Inflammatory macrophage (primary cell): ENCODE measurements around the gene LMO7.
"Not testable (repeated sequence)": the region's sequence is repeated elsewhere in the genome, so short reads cannot be mapped to it uniquely, and the experiment has no call there.

ENCODE experiments used
- DNase-seq, 2 donors: peaks; one replicate each; pipeline ENCODE4 v3.0.0-alpha.2; 2020 to 2022

Gene LMO7

DNA sequence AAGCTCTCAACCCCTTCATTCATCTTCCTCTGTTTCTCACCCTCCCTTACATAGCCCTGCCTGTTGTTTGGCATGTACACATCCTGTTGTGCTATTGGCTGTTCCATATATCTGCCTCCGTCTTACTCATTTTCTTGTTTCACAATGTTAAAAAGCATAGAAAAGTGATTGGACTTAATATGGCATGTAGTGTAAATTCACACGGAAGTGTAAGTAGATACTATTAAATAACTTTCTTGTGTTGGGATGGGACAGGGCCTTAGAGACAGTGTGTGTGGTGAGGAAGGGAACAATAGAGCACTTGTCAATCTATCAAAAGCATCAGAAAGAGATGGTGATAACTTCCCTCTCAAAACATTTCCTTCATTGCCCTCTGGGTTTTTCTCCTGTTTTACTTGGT, 12.3 kb downstream of the LMO7 start:
- no peak for DNase-seq

DNA sequence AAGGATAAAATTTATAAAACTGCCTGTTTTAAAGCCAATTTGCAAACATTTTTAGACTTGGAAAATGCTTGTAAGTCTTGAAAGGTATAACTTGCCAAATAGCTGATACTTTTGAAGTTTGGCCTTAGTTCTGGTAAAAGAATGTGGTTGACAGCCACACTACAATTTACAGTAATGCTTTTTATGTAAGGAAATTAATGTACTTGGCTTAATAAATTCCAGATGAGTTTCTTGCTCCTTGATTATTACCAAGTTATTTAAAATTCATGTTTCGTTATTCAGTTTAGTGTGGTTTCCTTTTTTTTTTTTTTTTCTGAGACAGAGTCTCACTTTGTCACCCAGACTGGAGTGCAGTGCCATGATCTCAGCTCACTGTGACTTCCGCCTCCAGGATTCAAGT, 14.9 kb downstream of the LMO7 start:
- no peak for DNase-seq

DNA sequence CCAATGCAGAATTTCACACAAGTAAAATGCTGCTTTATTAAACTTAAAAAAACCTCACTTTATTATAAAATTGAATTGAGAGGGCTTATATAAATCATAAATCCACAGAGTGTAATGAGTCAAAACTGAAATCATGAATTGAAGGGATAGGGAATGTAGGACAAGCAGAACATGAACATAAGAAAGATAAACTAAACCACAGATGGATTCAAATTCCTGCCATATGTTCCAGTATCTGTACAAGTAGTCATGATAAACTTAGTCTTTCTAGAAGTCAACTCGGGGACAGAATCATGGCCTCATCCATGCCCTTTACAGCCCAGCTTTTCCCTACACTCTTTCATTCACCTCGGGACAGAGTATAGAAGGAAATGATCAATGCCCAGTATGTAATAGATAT, 16.6 kb downstream of the LMO7 start:
- no peak for DNase-seq

DNA sequence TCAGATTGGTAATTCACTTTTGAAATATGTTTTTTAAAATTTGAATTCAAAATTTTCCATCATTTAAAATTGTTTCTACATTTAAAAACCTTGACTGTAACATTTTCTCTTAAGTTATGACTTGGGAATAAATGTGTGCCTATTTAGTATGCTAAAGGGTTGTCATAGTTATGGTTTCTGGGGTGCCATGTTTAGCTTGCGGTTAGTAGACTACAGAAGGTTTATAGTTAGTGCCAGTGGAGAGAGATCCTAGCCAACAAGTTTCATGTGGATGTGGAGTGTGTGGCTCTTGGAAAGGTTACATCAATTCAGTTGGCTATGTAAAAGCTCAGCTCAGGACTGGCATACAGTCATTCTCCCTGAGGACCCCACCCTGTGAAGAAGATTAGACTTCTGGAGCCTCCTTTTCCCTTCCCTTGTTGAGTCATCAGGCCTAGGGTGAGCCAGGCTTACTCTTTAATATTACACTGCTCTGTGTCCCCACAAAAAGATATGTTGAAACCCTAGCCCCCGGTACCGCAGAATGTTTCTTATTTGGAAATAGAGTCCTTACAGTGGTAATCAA, 20.4 kb downstream of the LMO7 start:
- DNase-seq: no peak

DNA sequence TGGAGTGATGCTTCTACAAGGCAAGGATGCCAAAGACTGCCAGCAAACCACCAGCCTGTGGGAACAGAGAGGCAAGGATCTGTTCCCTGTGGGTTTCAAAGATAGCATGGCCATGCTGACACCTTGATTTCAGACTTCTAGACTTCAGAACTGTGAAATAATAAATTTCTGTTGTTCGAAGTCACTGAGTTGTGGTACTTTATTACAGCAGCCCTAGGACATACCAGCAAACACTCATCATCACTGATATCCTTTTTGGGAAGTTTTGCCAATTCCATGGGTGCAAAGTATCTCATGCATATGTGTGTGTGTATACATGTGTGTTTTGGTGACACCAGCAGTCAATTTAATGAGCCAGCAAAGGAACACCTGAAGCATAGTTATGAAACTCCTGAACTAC, 21.0 kb downstream of the LMO7 start:
- DNase-seq: no peak

DNA sequence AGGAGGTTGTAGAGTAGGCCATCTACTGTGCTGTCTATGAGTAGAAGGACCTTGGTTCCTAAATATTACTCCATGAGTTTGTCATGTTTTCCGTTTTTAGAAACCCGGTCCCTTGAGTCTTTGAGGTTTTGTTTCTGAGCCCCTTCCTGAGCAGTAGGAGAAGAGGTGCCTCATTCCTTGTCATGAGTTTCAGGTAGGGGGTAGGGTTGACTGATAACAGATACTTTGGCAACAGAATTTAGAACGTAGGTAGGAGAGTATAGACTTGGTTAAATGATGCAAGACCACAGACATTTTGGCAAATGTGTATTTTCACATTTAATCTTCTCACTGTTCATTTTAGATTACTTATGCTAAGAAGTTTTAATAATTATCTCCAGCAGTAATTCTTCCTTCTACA, 24.6 kb downstream of the LMO7 start:
- no peak for DNase-seq

DNA sequence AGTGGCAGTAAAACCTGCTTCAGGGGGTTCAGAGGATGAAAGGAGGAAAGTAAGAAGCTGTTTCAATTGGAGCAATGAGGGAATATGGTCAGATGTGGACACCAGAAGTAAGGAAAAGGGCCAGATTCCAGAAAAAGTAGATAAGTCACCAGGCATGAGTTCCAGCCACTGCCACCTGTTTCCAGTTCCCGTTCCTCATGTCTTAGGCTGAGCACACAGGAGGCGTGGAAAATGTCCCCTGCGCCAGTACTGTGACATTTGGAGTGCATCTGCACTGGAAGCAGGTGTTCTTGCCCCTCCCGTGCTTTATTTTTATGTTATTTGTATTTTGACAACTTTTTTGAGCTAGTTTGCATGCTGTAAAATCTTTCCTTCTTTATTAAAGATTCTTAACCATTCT, 25.3 kb downstream of the LMO7 start:
- no peak for DNase-seq

DNA sequence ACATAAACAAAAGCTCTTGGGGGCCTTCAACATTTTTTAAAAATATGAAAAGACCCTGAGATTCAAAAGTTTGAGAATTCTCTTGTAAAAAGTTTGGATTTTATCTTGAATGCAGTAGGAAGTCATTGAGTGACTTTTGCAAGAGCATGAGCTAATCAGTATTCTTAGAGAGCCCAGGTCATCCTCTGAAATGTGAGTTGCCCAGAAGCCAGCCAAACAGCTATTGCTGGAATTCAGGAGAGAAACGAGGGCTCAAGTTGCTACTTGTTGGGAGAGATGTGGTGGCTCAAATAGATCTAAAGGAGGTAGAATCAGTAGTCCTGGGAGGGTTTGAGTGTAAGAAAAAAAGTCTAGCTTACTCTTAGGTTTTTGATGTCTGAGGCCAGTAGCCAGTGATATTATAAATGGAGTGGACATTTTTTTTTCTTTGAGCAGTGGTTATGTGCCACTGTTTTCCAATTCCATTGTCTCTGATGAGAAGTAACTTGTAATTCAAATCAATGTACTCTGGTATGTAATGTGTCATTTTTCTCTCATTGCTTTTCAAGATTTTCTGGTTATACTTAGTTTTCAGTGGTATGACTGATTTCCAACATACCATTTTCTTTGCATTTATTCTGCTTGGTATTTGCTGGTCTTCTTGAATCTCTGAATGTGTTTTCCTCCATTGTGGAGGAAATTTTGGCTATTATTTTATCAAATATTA, 30.7 kb downstream of the LMO7 start:
- DNase-seq: peak in 1 of 2 donors; percentile 5

DNA sequence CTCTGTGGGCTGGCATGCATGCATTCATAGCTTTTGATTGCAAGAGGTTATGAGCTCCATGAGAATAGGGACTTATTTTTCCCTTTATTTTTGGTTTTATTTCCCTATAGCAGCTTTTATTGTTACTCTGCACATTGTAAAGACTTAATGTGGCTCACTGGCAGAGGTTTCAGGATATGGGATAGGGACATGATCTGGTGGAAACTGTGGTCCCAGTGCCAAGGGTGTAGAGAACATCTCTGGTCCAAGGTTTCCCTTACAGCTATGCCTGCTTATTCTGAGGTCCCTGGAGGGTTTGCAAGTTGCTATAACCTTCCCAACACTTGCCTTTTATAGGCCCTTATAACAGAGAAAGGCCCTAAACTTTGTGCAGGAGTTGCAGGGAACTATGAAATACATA, 33.6 kb downstream of the LMO7 start:
- no peak for DNase-seq

DNA sequence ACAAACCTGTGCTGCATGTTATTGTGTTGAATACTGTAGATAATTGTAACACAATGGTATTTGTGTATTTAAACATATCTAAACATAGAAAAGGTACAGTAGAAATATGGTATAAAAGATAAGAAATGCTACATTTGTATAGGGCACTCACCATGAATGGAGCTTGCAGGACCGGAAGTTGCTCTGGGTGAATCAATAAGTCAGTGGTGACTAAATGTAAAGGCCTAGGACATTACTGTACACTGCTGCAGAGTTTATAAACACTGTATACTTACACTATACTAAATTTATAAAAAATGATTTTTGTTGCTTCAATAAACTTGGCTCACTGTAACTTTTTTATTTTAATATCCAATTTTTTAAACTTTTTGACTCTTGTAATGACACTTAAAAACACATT, 34.4 kb downstream of the LMO7 start:
- no peak for DNase-seq

DNA sequence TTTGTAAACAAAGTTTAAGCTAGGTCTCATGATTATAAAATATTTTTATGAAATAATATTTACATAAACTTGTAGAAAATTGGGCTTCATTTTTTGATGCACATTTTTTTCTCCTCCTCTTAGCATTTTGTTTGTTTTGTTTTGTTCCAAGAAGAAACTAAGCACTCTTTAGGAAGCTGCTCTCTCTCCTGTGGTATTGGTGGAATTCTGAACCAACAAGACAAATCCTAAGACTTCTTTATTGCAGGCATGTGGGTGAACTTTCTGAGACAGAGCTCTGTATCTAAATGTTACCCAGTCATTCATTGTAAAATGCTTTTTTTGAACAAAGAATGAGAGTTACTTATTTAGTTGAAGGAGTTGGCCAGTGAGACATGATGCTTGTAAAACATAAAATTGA, 39.3 kb downstream of the LMO7 start:
- DNase-seq: no peak

DNA sequence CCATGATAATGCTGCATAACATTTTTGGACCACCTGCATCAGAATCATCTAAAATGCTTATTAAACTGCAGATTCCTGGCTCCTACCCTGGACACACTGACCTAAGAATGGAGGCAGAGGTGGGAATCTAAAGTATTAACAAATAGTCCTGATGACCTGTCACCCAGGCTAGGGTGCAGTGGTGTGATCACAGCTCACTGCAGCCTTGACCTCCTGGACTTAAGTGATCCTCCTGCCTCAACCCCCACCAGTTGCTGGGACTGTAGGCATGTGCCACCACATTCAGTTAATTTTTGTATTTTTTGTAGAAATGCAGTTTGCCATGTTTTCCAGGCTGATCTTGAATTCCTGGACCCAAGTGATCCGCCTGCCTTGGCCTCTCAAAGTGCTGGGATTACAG, 43.3 kb downstream of the LMO7 start:
- no peak for DNase-seq

DNA sequence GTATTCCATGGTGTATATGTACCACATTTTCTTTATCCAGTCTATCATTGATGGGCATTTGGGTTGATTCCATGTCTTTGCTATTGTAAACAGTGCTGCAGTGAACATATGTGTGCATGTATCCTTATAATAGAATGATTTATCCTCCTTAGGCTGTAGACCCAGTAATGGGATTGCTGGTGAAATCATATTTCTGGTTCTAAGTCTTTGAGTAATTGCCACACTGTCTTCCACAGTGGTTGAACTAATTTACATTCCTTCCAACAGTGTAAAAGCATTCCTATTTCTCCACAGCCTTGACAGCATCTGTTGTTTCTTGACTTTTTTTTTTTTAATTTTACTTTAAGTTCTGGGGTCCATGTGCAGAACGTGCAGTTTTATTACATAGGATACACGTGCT, 44.1 kb downstream of the LMO7 start:
- not testable (repeated sequence) for DNase-seq

DNA sequence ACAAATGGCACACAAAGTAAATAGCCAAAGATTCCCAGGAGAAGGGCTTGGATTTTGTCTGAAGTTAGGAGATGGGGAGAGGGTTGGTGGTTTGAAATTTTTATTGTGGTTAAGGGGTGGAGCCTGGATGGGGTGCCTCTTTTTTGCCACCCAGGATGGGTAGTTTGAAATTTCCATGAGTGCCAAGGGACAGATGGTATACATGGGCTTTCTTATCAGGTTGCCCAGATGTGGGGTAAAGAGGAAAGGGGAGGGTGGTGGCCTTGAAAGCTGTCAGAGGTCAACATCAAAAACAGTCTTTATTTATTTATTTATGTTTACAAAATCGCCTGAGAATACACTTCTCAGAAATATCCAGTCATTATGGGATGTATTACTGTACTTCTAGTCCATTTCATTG, 46.2 kb downstream of the LMO7 start:
- DNase-seq: no peak

DNA sequence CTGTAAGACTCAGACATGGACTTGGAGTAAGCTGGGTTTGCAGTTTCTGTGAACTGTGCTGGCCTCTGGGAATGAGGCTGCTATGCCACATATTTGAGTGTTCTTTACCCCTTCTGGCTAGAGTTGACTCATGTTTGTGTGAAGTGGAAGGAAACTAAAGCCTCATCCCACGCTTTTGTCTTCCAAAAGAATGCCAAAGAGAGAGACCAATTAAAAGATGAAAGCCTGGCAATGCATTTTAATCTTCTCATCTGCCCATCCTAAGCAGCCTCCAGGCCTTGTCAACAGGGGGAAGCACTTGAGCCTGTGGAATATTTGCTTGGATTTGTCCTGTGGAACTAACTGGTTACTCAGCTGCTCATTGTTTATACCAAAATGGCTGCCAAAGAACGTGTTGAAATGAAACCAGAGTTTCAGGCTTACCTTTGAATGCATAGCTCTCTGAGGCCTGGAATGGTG, 49.1 kb downstream of the LMO7 start:
- DNase-seq: no peak

DNA sequence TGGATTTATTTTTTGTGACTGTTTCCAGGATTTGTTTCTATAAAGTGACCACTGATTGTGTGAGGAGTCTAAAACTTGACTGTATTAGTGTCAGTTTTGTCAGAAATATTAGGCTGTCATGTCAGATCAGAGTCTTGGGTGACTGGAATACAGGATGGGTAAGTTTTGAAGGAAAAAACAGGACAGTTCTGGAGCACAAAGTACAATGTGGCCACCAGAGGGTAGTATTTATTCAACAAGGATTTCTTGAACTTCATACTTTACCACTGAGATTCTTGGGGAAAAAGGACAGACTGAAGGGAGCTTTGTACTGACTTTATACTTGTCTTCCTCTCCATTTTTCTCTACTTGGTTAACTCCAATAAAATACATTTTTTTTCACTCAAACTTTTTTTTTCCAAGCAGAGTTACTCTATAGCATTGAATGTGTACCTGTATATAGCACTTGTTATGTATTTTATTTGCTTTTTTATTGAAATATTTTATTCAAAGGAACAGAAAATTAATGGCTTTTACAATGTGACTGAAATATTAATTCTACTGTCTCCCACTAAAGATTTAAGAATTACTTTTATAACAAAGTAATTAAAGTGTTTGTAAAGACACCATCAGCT, 51.1 kb downstream of the LMO7 start:
- DNase-seq: no peak

DNA sequence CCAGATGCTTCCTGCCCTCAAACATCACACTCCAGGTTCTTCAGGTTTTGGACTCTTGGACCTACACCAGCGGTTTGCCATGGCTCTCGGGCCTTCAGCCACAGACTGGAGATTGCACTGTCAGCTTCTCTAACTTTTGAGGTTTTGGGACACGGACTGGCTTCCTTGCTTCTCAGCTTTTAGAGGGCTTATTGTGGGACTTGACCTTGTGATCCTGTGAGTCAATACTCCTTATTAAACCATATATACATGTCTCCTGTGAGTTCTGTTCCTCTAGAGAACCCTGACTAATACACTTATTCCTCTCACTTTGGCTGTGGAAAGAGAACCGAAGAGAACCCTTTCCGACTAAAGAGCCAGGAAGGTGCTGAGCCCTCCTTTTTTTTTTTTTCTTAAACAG, 53.6 kb downstream of the LMO7 start:
- DNase-seq: no peak

DNA sequence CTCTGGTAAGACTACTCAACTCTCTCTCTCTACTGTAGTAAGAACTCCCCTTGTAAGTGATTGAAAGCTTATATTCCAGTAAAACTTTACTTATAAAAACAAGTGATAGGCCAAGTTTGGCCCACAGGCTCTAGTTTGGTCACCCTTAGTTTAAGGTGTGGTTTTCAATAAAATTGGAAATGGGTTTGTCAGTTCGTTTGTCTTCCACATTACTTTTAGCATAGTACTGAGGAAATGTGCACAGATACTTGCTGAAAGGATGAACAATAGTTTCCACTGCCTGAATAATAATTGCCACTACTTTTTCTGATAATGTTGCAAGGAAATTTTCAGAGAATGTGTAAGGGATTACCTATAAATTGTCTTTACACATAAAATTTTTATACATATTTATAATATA, 54.5 kb downstream of the LMO7 start:
- no peak for DNase-seq

DNA sequence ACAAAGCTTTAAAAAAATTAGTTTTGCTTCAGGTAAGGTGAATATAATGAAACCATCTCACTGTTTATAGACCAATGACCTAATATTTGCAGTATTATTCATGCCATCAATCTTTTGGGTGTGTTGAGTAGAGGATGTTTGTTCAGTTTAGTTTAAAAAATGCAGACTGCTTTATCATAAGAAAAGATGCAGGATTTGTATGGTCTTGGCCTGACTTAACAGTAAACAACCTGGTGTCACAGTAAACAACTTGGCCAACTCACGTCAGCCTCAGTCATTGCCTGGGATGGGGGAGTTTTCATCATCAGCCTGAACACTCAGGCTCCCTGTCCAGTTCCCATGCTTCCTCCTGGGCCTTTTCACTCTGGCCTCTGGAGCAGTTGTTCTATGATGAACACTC, 55.1 kb downstream of the LMO7 start:
- no peak for DNase-seq

DNA sequence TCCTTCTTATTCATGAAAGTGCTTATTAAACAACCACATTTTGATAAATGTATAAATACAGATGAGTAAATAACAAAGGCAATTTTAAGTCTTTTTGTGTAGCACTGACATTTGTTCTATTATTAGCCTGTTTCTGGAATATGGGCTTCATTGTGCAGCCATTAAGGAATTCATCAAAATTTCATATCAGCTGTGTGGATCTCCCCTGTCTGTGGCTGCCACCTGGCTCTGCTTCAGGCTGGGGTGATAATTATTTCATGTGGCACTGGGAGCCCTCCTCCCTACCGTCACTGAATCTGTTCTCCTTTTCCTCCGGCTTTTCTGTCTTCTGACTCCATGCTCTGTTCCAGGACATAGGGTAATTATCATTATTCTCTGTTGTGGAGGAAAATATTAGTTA, 57.1 kb downstream of the LMO7 start:
- no peak for DNase-seq

DNA sequence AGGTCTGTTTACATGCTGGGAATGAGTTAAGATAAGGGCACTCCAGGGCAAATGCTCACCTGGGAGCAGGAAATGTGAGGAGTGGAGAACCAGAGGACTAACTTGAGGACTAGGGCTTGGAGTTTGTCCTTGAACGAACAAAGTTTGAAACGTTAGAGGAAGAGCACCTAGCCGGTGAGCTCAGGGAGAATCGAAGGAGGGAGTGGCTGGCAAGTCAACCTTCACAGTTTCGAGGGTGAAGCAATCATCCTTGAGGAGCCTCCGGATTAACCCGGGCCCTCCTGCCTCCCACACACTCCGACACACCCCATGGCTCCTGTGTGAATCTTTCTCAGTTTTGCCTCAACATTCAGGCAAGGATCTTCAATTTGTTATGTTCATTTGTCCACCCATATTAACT, 58.6 kb downstream of the LMO7 start:
- DNase-seq: no peak

DNA sequence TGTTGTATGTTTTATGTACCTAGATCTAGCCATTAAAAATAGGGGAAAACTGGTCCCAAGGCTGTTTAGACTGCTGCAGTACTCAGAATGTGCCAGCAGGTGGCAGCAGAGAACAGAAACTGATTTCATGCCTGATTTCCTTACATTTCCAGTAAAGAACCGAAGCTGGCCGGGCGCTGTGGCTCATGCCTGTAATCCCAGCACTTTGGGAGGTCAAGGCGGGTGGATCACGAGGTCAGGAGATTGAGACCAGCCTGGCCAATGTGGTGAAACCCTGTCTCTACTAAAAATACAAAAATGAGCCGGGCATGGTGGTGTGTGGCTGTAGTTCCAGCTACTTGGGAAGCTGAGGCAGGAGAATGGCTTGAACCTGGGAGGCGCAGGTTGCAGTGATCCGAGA, 59.8 kb downstream of the LMO7 start:
- peak; percentile 75 to 82 for DNase-seq

DNA sequence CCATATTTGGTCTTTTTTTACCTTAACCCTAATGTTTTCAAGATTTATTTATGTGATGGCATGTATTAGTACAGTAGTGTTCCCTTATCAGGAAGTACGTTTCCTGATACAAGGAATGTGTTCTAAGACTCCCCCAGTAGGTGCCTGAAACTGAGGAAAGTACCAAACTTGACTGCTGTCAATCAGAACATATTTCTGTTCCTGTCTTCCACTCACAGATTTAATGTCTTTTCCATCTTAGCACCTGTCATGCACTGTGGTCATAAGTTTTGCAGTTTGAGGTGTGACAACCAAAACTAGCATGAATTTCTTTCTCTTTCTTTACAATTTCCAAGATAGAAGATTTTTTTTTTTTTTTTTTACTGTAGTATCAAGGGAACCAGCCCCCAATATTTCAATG, 62.9 kb downstream of the LMO7 start:
- DNase-seq: no peak

DNA sequence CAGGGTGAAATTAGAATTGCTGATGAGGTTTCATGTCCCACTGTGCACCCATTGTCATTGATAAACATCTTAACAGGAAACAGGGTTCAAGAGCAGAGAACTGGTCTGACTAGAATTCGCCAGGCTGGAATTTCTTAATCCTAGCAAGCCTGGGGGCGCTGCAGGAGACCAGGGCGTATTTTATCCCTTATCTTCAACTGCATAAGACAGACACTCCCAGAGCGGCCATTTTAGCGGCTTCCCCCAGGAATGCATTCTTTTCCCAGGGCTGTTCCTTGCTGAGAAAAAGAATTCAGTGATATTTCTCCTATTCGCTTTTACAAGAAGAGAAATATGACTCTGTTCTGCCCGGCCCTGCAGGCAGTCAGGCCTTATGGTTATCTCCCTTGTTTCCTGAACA, 63.6 kb downstream of the LMO7 start:
- not testable (repeated sequence) for DNase-seq

DNA sequence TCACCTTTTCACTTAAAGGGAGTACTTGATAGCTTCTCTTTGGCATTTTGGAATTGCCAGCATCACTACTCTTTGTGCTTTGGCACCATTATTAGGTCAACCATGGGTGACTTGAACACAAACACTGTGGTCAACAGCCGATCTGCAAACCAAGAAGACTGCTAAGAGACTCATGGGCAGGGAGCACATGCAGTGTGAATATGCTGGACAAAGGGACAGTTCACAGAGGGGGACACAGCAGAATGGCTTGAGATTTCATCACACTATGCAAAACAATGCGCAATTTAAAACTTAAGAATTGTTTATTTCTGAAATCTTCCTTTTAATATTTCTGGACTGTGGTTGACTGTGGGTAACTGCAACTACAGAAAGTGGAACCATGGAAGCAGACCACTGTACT, 64.4 kb downstream of the LMO7 start:
- DNase-seq: no peak
